Chondrocyte (in vitro differentiated cells): Measurements from ENCODE around the gene C1QTNF4. TPM values are rescaled to one million over a fixed set of nuclear protein-coding genes. Genes with fewer than 3 reads are reported as not detected.

Source experiments
- DNase-seq: peaks from one replicate; pipeline ENCODE4 v3.0.0; 2021; ENCODE audit warnings: mixed read lengths, low spot score
- H3K27ac Mint-ChIP-seq: one replicate; pipeline ENCODE4 v1.8.0; 2021; ENCODE audit warnings: mild to moderate bottlenecking, moderate library complexity, mixed read lengths; ENCODE audit not compliant: unreplicated experiment
- H3K27me3 Mint-ChIP-seq: 2 replicates; pipeline ENCODE4 v1.8.0; 2021; ENCODE audit warnings: low read depth, mixed read lengths
- H3K36me3 Mint-ChIP-seq: 2 replicates; pipeline ENCODE4 v1.8.0; 2021; ENCODE audit warnings: low read depth, mixed read lengths
- H3K4me1 Mint-ChIP-seq: 2 replicates; pipeline ENCODE4 v1.8.0; 2021; ENCODE audit warnings: low read depth, mild to moderate bottlenecking, mixed read lengths
- H3K4me3 Mint-ChIP-seq: one replicate; pipeline ENCODE4 v1.8.0; 2021; ENCODE audit warnings: mild to moderate bottlenecking, moderate library complexity, mixed read lengths; ENCODE audit not compliant: unreplicated experiment
- H3K9me3 Mint-ChIP-seq: 2 replicates; pipeline ENCODE4 v1.8.0; 2021; ENCODE audit warnings: low read depth, mixed read lengths
- CTCF ChIP-seq: fragments of 200-600 bp; sonication (generic); IDR thresholded peaks from 2 replicates; pipeline ENCODE4 v1.5.0; 2021; ENCODE audit warnings: antibody characterized with exemption, mild to moderate bottlenecking, moderate library complexity
- total RNA-seq: library from RNA; stranded (reverse); gene quantifications from 3 replicates; pipeline ENCODE4 v1.2.1, GENCODE V29; 2021

The C1QTNF4 gene
- total RNA-seq, 1 donor from 2014 or later, result 0.40 TPM

DNA sequence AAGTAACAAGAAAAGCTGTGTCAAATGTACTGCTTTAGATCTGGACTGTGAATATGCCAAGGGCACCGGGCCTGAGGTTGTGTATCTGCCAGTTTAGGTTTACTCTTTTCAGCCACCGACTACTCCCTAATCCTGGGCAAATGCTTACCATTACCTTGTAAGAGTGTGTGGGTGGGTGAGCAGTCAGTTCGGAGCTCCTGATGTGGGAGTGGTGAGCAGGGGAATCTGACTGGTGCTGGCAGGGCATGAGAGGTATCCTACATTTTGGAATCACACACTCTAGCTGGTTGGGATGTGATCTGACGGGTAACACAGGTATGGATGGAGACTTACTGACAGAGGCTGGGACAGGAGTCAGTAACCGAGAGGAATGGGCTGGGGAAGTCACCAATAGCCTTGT lies 10.4 kb downstream of the C1QTNF4 start:
- no peak overlapping the region for H3K4me3 Mint-ChIP-seq
- H3K4me1 Mint-ChIP-seq, result peaks cover 15% of the 10 kb centered on the region
- H3K9me3 Mint-ChIP-seq, result no peaks in the 10 kb centered on the region
- peak; percentile 22 for DNase-seq
- no peak for TF ChIP-seq CTCF
- H3K27ac Mint-ChIP-seq, result no peak overlapping the region
- no peaks in the 10 kb centered on the region for H3K27me3 Mint-ChIP-seq
- H3K36me3 Mint-ChIP-seq, result peaks cover 21% of the 10 kb centered on the region

GRCh38 chr11:47578524-47579494 lies 15.4 kb downstream of the C1QTNF4 start, which contains the start of the genes KBTBD4 and NDUFS3:
KBTBD4 (minus strand) TSS chr11:47578970; CDS start chr11:47578951, 19 bp downstream.
NDUFS3 (plus strand) TSS chr11:47579074; CDS start chr11:47579092, 18 bp downstream.
- peak; percentile 97 for DNase-seq
- Mint-ChIP-seq H3K36me3 (peaks cover 16% of the 10 kb centered on the region), H3K4me3 (peak within 1 kb of the TSS; percentile 98), H3K9me3 (no peaks in the 10 kb centered on the region), H3K4me1 (peaks cover 31% of the 10 kb centered on the region), H3K27me3 (no peaks in the 10 kb centered on the region), H3K27ac (peak within 1 kb of the TSS; percentile 99)
- no peak for TF ChIP-seq CTCF

GRCh38 chr11:47577460-47578041 lies 16.7 kb downstream of the C1QTNF4 start:
- Mint-ChIP-seq H3K27ac (peak overlapping the region; percentile 99), H3K4me1 (peaks cover 43% of the 10 kb centered on the region), H3K4me3 (peak overlapping the region; percentile 98), H3K36me3 (peaks cover 12% of the 10 kb centered on the region), H3K27me3 (no peaks in the 10 kb centered on the region), H3K9me3 (no peaks in the 10 kb centered on the region)
- no peak for TF ChIP-seq CTCF
- peak; percentile 41 for DNase-seq

DNA sequence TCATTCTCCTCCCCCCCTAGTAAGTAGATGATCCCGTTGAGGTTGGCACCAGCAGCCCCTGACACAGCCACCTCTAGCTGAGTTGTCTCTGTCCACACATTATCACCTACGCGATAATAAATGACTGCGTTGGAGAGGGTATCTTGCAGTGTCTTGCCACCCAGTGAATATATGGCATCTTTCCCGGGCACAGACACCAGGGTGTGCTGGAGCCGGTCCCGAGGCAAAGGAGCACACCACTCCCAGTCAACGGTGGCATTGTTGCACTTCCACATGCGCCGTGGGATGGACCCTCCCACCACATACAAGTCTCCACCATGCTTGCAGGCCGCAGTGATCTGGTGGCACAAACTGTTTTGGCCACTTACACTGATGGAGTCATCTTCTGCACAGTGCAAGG lies 20.9 kb downstream of the C1QTNF4 start:
- no peak for TF ChIP-seq CTCF
- Mint-ChIP-seq H3K4me1 (peaks cover 40% of the 10 kb centered on the region), H3K4me3 (no peak overlapping the region), H3K36me3 (peaks cover 10% of the 10 kb centered on the region), H3K9me3 (no peaks in the 10 kb centered on the region), H3K27ac (no peak overlapping the region), H3K27me3 (no peaks in the 10 kb centered on the region)
- peak; percentile 48 for DNase-seq

DNA sequence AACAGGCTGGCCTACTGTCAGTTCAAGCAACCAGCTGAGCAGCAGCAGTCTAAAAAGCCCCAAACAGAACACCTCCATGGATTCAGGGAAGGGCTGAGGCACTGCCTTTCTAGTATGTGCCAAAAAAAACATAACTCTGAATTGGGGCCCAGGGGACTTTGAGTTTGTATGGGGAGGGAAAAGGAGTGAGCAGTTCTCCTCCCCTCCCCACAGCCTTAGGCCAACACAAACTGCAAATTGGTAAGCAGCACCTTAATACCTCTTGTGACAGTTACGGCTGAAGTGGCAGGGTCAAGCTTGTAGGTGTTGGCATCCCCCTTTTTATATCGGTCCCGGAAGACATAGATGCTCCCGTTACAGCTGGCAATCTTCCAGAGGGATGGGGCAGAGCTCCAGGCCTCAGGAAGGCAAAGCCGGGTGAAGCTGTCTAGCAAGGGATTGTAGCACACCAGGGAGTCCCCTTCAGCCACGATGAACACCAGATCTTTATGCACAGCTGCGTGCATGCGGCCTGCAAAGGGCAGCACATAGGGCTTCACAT lies 21.4 kb downstream of the C1QTNF4 start:
- TF ChIP-seq CTCF, result no peak
- Mint-ChIP-seq H3K4me1 (peaks cover 35% of the 10 kb centered on the region), H3K36me3 (peaks cover 10% of the 10 kb centered on the region), H3K9me3 (no peaks in the 10 kb centered on the region), H3K27me3 (no peaks in the 10 kb centered on the region), H3K4me3 (no peak overlapping the region), H3K27ac (peak overlapping the region; percentile 82)
- DNase-seq, result peak; percentile 42
